Mesendoderm (in vitro differentiated cells): ENCODE data around the gene CXCL1.

Source experiments
- DNase-seq: peaks from one replicate; pipeline ENCODE4 v3.0.0; 2013
- H2AK5ac ChIP-seq: 2 replicates; pipeline ENCODE4 v1.6.1; 2013; ENCODE audit warnings: low read length, inconsistent platforms
- H2BK120ac ChIP-seq: 2 replicates; pipeline ENCODE4 v1.6.1; 2013; ENCODE audit warnings: low read depth, mild to moderate bottlenecking, low read length, moderate library complexity, mixed read lengths
- H2BK15ac ChIP-seq: replicated peaks from 2 replicates; pipeline ENCODE4 v1.6.1; 2013; ENCODE audit warnings: low read depth, mild to moderate bottlenecking, moderate library complexity
- H2BK5ac ChIP-seq: 2 replicates; pipeline ENCODE4 v1.6.1; 2013; ENCODE audit warnings: low read length, inconsistent platforms
- H3K18ac ChIP-seq: 2 replicates; pipeline ENCODE4 v1.6.1; 2013; ENCODE audit warnings: mild to moderate bottlenecking, low read length, mixed read lengths
- H3K23ac ChIP-seq: one replicate; pipeline ENCODE4 v1.6.1; 2013; ENCODE audit warnings: low read length
- H3K27ac ChIP-seq: 2 replicates; pipeline ENCODE4 v1.5.1; 2013; ENCODE audit warnings: low read depth, mild to moderate bottlenecking, inconsistent platforms, low read length, moderate library complexity
- H3K27me3 ChIP-seq: 2 replicates; pipeline ENCODE4 v1.6.1; 2013; ENCODE audit warnings: low read length, control low read depth, mild to moderate bottlenecking, inconsistent platforms; ENCODE audit not compliant: insufficient read depth, poor library complexity
- H3K36me3 ChIP-seq: 2 replicates; pipeline ENCODE4 v1.6.1; 2013; ENCODE audit warnings: low read length, inconsistent platforms; ENCODE audit not compliant: control insufficient read depth, insufficient read depth
- H3K4ac ChIP-seq: one replicate; pipeline ENCODE4 v1.6.1; 2013; ENCODE audit warnings: low read depth, mild to moderate bottlenecking, low read length, moderate library complexity
- H3K4me1 ChIP-seq: 2 replicates; pipeline ENCODE4 v1.6.1; 2013; ENCODE audit warnings: low read depth, low read length, inconsistent platforms; ENCODE audit not compliant: control insufficient read depth
- H3K4me2 ChIP-seq: 2 replicates; pipeline ENCODE4 v1.6.1; 2013; ENCODE audit warnings: low read length
- H3K4me3 ChIP-seq: 2 replicates; pipeline ENCODE4 v1.5.1; 2013; ENCODE audit warnings: mild to moderate bottlenecking, low read length
- H3K56ac ChIP-seq: one replicate; pipeline ENCODE4 v1.6.1; 2013; ENCODE audit warnings: low read length
- H3K79me1 ChIP-seq: 2 replicates; pipeline ENCODE4 v1.6.1; 2013; ENCODE audit warnings: low read length, inconsistent platforms
- H3K79me2 ChIP-seq: 2 replicates; pipeline ENCODE4 v1.6.1; 2013; ENCODE audit warnings: mild to moderate bottlenecking, low read length; ENCODE audit not compliant: control insufficient read depth, insufficient read depth
- H3K9ac ChIP-seq: 2 replicates; pipeline ENCODE4 v1.6.1; 2013; ENCODE audit warnings: low read length, inconsistent platforms
- H4K5ac ChIP-seq: one replicate; pipeline ENCODE4 v1.6.1; 2013; ENCODE audit warnings: low read length
- H4K8ac ChIP-seq: one replicate; pipeline ENCODE4 v1.6.1; 2013; ENCODE audit warnings: low read depth, mild to moderate bottlenecking, control low read depth, low read length, moderate library complexity
- WGBS: extraction: QIAGEN DNeasy Blood & Tissue Kit; methylation state at CpG from one replicate; pipeline ENCODE4 v1.1.7; 2013; ENCODE audit warnings: low lambda C conversion rate, missing lambda C conversion rate; ENCODE audit not compliant: insufficient coverage; ENCODE audit errors: extremely low coverage; 5-methylcytosine and 5-hydroxymethylcytosine counted together

The CXCL1 gene

GRCh38 chr4:73891326-73891725 is 22.1 kb downstream of the CXCL1 start:
- Histone ChIP-seq H2BK120ac (no peak overlapping the region), H3K27ac (no peak overlapping the region), H3K36me3 (no peaks in the 10 kb centered on the region), H3K4me2 (no peak overlapping the region), H3K4me3 (no peak overlapping the region), H3K79me2 (no peaks in the 10 kb centered on the region), H3K23ac (no peak overlapping the region), H3K18ac (no peak overlapping the region), H3K79me1 (no peaks in the 10 kb centered on the region), H3K27me3 (no peaks in the 10 kb centered on the region), H3K56ac (no peak overlapping the region), H2BK15ac (no peak overlapping the region), H3K4ac (no peak overlapping the region), H4K5ac (no peak overlapping the region), H2BK5ac (no peak overlapping the region), H3K4me1 (no peaks in the 10 kb centered on the region), H3K9ac (no peak overlapping the region), H2AK5ac (no peak overlapping the region), H4K8ac (no peak overlapping the region)
- no CpG with 5 or more reads among the region's 4 CpGs for WGBS
- DNase-seq, result no peak

- no peak overlapping the region for H3K23ac ChIP-seq
- H3K36me3 ChIP-seq, result no peaks in the 10 kb centered on the region
- no peak overlapping the region for H4K5ac ChIP-seq
- no peak overlapping the region for H2AK5ac ChIP-seq
- no peak overlapping the region for H2BK5ac ChIP-seq
- no peak overlapping the region for H3K27ac ChIP-seq
- H3K4me3 ChIP-seq, result no peak overlapping the region
- no peaks in the 10 kb centered on the region for H3K79me1 ChIP-seq
- no peaks in the 10 kb centered on the region for H3K4me1 ChIP-seq
- no peaks in the 10 kb centered on the region for H3K79me2 ChIP-seq
- no peak overlapping the region for H3K56ac ChIP-seq
- no peak overlapping the region for H2BK120ac ChIP-seq
- no peaks in the 10 kb centered on the region for H3K27me3 ChIP-seq
- no peak for DNase-seq
- no peak overlapping the region for H2BK15ac ChIP-seq
- no peak overlapping the region for H3K4ac ChIP-seq
- H3K4me2 ChIP-seq, result no peak overlapping the region
- H3K18ac ChIP-seq, result no peak overlapping the region
- no CpG with 5 or more reads among the region's 1 CpG for WGBS
- H3K9ac ChIP-seq, result no peak overlapping the region
- H4K8ac ChIP-seq, result no peak overlapping the region
Observed at GRCh38 chr4:73891739-73892405, 22.7 kb downstream of the CXCL1 start.

- Histone ChIP-seq H3K23ac (no peak overlapping the region), H3K4me1 (no peaks in the 10 kb centered on the region), H2BK120ac (no peak overlapping the region), H4K8ac (no peak overlapping the region), H3K79me2 (no peaks in the 10 kb centered on the region), H4K5ac (no peak overlapping the region), H2BK5ac (no peak overlapping the region), H3K4me2 (no peak overlapping the region), H3K79me1 (no peaks in the 10 kb centered on the region), H3K27me3 (no peaks in the 10 kb centered on the region), H3K36me3 (no peaks in the 10 kb centered on the region), H3K9ac (no peak overlapping the region), H2AK5ac (no peak overlapping the region), H3K4ac (no peak overlapping the region), H3K56ac (no peak overlapping the region), H3K18ac (no peak overlapping the region), H2BK15ac (no peak overlapping the region), H3K27ac (no peak overlapping the region), H3K4me3 (no peak overlapping the region)
- WGBS, result no CpG with 5 or more reads among the region's 3 CpGs
- no peak for DNase-seq
Observed at GRCh38 chr4:73892966-73893365, 23.8 kb downstream of the CXCL1 start.

GRCh38 chr4:73894001-73894400 is 24.8 kb downstream of the CXCL1 start:
- H3K36me3 ChIP-seq, result no peaks in the 10 kb centered on the region
- no peak overlapping the region for H4K5ac ChIP-seq
- H2BK15ac ChIP-seq, result no peak overlapping the region
- no peak overlapping the region for H3K4me3 ChIP-seq
- H3K27me3 ChIP-seq, result no peaks in the 10 kb centered on the region
- H2BK5ac ChIP-seq, result no peak overlapping the region
- H3K4ac ChIP-seq, result no peak overlapping the region
- H3K23ac ChIP-seq, result no peak overlapping the region
- no peaks in the 10 kb centered on the region for H3K4me1 ChIP-seq
- DNase-seq, result peak; percentile 18
- H2BK120ac ChIP-seq, result no peak overlapping the region
- H4K8ac ChIP-seq, result no peak overlapping the region
- no peak overlapping the region for H3K18ac ChIP-seq
- H3K79me2 ChIP-seq, result no peaks in the 10 kb centered on the region
- H3K56ac ChIP-seq, result no peak overlapping the region
- H3K27ac ChIP-seq, result no peak overlapping the region
- H3K79me1 ChIP-seq, result no peaks in the 10 kb centered on the region
- H3K4me2 ChIP-seq, result no peak overlapping the region
- H3K9ac ChIP-seq, result no peak overlapping the region
- WGBS, result no CpG with 5 or more reads among the region's 2 CpGs
- no peak overlapping the region for H2AK5ac ChIP-seq

GRCh38 chr4:73895201-73896175 is 26.3 kb downstream of the CXCL1 start:
- no CpG with 5 or more reads among the region's 9 CpGs for WGBS
- H3K4ac ChIP-seq, result no peak overlapping the region
- H4K8ac ChIP-seq, result no peak overlapping the region
- H3K79me1 ChIP-seq, result no peaks in the 10 kb centered on the region
- H4K5ac ChIP-seq, result no peak overlapping the region
- H3K4me3 ChIP-seq, result no peak overlapping the region
- no peaks in the 10 kb centered on the region for H3K27me3 ChIP-seq
- H2BK5ac ChIP-seq, result no peak overlapping the region
- no peak overlapping the region for H3K56ac ChIP-seq
- H3K9ac ChIP-seq, result no peak overlapping the region
- H3K79me2 ChIP-seq, result no peaks in the 10 kb centered on the region
- no peak overlapping the region for H2BK15ac ChIP-seq
- no peak overlapping the region for H2BK120ac ChIP-seq
- no peak for DNase-seq
- H3K4me2 ChIP-seq, result no peak overlapping the region
- no peak overlapping the region for H2AK5ac ChIP-seq
- no peak overlapping the region for H3K27ac ChIP-seq
- H3K23ac ChIP-seq, result no peak overlapping the region
- H3K36me3 ChIP-seq, result no peaks in the 10 kb centered on the region
- no peak overlapping the region for H3K18ac ChIP-seq
- H3K4me1 ChIP-seq, result no peaks in the 10 kb centered on the region
